GM19240 (cell line): ENCODE data around the gene SHMT2.

ENCODE experiments used
- DNase-seq: peaks from one replicate; pipeline ENCODE4 v3.0.0; 2011; ENCODE audit warnings: low spot score; ENCODE audit not compliant: insufficient read length

Gene SHMT2

DNA sequence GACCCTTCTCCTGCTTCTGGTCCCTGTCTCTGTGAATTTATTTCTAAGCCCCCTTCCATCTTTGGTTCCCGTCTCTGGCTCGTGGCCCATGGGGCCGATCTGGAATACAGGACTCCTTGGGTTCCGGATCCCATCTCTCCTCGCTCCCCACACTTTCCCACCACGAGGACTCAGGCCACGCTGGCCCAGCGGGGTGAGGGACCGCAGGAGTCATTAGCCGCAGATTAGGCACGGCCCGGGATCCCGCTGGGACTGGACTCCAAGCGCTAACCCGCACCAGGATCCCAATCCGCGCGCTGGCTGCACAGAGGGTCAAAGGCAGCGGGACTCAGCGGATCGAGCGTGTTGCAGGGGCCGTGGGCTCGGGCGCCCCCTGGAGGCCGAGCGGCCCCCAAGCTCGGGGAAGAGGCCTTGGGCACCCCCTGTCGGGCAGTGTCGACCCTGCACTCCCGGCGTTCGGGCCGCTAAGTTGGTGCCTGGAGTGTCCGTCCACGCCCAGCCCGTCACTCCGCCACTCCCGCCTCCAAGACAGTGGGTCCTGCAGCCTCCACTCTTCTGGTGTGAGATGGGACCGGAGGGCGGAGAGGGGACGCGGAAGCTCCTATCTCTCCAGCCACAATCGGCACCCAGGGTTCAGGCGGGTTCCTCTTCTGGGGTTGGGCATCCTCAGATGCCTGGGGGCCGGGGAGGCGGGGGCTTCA is 9.5 kb downstream of the SHMT2 start:
- peak; percentile 89 for DNase-seq

DNA sequence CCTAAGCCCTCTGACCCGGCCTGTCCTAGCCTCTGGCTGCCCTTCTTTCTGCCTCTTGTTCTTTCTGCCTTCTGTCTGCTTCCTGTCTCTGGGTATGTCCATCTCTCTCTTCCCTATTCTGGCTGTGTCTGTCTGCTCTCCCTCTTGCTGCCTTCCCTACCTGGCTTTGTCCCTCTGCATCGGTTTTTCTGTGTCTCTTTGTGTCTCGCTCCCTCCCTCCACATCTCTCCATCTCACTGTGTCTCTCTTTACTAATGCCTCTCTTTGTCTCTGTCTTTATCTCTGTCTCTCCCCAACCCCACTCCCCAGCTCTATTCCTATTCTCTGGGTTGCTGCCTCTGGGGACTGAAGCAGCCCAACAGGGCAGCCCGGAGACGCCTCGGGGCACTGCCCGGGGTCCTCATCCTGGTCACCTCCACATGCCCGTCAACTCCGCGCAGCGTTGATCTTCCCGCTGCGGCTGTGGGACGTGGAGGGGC is 10.1 kb downstream of the SHMT2 start:
- DNase-seq: no peak

DNA sequence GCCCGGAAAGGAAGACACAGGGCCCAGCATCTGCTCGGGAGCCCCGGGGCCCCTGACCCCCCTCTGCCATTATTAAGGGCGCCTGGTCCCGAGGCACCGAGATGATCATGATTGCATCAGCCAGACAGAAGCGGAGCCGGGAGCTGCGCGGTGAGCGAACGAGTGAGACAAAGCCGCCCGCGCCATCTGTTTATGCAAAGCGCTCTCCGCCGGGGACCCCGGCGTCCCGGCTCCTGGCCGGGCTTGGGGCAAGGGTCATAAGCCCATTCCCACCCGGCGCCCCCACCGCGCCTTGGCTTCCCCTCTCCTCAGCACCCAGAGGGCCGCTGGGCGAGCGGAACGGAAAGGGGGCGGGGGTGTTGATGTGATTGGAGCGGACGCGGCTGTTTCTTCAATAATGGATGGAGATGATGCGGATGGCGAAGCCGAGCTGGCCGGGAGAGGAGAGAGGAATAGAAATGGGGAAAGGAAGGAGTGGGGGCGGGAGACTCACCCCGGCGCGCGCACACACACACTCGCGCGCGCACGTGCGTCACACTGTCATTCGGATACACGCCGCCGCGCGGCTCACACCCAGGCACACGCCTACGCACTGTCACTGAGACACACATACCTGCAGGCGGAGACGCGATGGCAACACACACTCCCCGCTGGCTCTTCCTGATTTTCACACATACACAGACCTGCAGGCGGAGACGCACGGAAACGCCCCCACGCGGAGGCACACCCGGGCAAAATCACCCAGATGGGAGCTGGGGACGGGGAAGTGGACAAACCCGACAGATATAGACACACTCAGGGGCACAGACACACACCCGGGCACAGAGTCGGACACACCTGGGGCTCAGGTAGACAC is 10.8 kb downstream of the SHMT2 start:
- DNase-seq: no peak

DNA sequence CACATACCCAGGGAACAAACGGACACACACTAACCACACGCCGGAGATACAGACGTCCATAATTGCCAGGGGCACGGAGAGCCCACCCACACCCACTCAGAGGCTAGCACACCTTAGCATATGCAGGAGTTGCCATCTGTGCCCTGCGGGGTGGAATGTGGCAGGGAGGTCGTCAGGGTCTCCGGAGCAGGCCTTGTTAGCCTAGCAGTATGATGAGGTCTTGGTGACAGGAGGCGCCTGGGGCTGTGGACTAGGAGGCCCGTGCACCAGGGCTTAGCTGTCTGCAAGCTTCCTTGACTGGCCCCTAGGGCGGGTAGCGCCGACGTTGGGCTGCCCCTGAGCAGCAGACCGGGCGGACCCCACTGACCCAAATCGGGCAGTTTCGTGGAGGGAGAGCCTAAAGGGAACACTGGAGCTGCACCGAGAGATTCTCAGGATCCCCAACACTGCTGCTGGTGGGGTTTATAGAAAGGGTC is 11.5 kb downstream of the SHMT2 start:
- no peak for DNase-seq

DNA sequence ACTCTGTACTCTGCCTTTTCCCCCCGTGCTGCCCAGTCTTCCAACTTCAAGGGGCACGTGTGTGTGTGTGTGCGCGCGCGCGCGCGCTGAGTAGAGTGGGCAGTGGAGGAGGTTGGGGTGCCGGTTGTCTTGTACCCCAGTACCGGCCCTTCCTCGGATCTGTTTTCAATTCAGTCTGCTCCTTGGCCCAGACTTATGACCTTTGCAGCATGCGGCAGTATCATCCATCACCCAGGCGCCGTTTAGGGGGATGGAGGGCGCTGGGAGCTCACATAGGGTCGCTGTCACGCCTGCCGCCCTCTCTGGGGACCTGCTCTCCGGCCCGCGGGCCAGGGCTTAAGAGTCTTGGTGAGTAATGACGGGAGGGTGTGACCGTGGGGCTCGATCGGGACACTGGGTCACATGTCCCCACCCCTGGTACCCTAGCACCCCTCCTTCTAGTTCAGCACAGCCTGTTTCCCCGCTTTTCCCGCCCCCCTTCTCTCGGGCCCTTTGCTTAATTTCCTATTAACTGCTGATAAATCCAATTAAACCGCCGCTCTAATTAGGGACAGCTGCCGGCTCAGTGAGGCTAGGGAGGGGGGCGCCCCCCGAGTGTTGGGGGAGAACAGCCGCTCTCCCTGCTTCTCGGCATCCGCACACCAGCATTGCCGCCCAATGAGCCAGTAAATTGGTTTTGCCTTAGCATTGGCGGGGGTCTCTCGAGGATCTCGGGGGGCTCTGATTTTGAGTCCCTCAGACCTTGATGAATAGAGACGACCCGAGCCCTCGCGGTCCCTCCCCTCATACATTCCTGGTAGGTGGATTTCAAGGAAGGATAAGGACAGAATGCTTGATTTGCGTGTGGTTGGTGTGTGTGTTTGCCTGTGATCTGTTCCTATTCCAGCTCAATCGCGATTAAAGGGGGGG is 12.1 kb downstream of the SHMT2 start:
- DNase-seq: no peak

DNA sequence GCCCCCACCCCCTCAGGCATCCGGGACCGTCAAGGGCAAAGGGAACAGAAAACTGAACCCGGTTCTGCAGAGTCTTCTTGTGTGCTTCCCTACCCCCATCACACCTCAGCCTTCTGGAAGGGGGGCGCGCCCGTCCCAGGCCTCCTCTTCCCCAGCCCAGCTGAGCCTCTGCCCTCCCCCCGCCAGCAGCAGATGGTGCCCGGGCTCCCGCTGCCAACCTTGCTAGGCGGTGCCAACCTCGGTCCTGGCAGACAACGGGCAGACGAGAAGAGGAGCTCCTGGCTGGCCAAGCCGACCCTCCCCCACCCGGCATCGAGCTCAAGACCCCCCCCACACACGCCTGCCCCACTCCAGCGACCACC is 12.8 kb downstream of the SHMT2 start:
- DNase-seq: no peak

DNA sequence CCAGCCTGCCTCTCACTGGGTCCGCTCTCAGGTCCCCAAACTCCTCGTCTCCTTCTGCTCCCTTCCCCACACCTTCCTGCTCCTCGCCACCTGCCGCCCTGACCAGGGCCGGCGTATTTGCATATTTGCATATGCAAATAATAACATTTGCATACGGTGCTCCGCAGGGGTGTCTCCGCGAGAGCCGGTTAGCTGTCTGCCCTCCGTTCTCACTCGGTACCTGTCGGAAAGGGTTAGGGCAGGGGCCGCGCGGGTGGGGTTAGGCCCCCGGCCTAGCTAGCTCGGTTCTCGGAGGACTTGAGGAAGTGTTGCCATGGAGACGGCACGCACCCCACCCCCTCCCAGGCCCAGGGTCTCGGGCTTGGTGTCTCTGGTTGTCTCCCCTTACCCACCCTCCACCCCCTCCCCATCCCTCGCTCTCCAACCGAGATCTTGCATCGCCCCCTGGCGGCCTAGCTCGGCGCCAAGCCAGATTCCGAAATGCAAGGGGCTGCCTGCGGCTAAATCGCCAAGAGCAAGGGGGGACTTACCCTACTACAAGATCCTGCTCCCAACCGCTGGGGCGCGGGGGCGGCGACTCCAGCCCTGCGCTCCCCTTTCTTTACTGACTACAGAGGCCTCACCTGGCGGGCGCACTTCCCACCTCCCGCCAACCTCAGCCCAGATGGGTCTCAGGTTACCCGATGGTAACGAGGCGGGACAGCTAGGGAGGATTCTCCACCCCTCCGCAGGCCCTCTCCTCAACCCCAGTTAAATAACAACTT is 13.4 kb downstream of the SHMT2 start:
- peak; percentile 53 for DNase-seq

DNA sequence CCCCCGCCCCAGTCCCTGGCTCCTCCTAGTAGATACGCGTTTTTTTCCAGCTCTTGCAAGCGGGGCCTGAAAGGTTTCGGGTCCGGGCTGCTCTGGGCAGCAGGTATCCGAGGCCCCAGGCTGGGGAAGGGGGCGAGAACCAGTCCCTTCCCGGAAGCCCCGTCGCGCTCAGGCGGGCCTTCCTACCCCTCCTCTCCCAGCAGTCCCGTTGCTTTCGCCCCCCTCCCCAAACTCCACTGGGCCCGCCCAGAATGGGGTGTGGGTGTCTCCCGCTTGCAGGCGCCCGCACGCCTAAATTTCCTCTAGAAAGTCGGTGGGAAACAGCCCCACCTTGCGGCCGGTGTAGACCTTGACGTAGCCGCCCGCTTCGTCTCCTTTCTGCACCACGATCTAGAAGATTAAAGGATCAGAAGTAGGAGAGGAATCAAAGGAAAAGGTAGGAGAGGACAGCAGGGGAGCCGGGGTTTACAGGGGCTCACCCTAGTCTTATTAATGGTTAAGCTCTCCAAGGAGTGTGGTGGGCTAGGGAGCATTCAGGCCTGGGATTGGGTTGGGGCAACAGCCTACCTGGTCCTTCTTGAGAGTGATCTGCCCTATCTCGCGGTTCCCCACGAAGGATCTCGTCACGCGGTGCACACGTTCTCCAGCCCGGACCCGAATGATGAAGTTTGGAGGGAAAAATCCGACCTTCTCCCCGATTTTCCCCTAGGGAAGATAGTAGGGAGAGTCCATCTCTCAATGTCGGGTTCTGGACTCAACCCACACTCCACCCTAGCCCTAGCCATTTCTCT is 14.2 kb downstream of the SHMT2 start:
- DNase-seq: peak; percentile 55

DNA sequence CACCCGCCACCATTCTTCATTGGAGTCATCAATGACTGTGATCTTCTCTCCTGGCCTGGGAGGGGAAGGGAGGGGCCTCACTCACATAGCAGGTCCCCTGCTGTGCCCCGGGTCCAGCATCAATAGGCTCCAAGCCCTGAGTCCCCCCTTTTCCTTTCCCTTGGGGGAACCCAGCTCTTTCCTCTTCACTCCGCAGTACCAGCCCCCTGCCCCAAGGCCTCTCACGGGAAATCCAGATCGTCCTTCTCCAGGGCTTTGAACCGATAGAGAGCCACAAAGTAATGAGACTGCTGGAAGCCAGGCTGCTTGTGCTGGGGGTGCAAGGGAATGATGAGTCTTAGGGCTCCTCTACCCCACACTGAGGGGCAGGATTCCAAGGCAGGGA is 14.8 kb downstream of the SHMT2 start:
- no peak for DNase-seq

DNA sequence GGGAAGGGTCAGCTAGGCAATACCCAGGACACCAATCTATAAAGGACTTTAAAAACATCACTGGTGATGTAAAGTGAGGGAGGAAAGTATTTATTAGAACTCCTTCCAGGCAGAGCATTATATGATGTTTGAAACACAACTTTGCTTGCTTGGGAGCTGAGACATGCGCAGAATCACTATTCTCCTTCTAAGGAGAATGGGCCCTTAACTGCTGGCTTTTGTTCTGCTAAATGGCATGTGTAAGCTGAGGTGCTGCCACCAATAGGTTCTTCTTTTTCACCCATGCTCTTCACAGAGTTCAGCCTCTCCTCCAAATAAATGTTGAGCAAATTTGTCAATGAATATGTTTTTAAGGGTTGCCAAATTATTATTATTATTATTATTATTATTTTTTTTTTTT is 17.5 kb downstream of the SHMT2 start:
- no peak for DNase-seq

DNA sequence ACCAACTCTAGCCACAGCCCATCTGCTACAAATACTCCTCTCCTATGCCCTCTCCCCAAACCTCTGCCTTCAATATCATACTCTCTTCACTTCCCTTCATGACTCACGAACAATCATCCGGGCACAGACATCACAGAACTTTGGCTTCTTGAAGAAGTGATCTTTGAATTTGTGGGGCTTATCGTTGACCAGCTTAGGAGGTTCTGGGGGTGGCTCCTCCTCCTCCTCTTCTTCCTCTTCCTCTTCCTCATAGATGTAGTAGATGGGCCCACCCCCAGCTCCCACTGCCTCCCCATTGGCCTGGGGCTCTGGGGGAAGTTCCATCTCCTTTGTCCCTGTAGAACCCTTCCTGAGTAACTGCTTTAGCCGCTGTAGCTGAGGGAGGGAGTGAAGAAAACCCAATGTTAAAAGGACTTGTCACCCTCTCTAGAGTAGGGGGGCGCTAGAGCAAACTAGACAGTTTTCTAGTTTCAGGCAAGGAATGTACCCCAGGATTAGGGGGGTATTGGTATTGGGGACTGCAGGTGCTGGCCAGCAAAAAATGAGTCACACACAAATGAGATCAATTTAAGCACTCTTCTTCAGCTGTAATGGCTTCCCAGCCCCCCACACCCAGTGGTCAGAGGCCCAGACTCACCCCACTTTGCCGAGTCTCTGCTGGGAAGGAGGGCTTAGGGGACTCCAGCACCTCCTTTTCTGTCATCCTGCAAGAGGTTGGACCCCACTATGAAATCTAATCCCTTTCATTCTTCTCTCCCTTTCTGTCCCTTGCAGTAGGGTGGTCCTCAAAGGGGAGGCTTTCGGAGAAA is 19.6 kb downstream of the SHMT2 start:
- DNase-seq: no peak

DNA sequence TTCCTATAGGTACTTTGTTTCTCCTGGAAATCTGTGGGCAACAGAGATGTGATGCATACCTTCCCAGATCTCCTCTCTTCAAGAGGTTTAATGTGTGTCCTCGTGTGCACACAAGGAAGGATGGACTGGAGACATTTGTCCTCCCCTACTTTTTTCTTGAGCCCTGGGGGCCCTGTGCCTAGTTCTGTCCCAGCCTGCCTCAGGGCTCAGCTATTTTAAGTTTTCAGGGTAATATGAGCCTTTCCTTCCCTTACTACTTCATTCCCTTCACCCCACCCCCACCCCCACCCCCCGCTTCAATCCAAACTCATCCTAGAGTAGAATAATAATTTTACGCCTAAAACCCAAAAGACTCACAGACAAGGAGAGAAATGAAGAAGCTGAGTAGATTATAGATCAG is 21.0 kb downstream of the SHMT2 start:
- no peak for DNase-seq

DNA sequence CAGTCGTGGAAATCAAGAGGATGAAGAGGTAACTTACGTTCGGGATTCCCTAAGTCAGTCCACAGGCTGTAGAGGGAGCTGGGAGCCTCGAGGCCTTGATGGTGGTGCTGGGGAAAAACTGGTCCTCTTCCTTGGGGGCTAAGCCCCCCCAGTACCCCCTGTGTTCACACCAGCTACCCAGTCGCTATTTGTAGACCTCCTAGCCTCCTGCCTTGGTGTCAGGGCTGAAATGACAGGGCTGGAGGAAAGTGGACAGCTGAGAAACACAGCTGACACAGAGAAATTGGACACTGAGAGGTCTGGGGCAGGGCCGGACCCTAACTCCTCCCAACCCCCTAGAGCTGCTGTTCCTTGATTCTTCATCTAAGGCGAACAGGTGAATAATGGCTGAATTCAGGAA is 21.4 kb downstream of the SHMT2 start, which contains the start of gene STAC3:
Gene STAC3 (minus strand): TSS at position 232 of the 400 bp plus-strand sequence. CDS start 1,551 bp downstream, outside the sequence.
- DNase-seq: no peak

DNA sequence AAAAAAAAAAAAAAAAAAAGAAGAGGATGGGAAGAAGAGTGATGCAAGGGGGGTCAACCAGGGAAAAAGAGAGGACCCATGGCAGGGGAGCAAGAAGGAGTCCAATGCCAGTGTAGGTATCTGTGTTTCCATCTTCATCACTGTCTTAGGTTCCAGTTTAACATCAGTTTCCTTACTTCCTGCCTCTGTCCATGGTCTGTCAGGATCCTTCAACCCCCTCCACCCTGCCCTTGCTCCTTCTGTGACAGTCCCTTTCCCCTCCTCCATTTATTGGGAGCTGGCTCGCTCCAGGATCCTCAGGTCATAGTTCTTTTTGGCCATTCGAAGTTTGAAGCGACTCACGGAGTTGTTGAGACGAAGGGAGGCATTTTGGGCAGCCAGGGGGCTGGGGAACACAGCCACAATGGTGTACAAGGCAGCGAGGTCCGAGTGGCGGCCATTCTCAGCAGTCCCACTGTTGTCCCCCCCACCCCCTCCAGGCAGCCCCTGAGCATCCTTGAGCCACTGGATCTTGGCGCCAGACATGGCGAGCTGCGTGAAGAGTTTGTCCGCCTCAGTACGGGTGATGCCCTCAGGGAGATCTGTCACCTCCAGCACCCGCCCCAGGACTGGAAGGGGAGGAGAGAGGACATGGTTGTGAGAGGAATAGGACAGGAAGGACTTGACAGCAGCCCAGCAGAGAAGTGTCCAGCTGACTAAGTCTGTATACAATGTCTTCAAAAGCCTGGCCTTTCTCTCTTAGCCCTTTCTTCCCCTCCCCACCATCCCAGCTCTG is 25.2 kb downstream of the SHMT2 start:
- DNase-seq: no peak

DNA sequence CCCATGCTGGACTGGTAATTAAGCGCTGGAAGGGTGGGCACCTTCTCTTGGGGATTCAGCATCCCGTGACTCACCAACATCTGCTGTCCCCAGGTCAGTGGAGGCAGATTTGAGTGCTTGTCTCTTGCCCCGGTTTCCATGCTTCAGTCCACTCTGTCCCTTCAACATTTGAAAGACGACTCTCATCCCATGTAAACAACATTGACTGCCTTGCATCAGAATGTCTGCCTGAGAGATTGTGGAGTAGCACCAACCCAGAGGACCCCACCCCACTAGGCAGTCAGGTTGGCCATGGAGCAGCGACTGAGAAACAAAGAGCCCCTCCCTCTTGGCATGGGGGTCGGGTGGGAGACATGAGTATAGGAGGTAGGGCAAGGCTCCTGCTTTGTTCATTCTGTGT is 26.4 kb downstream of the SHMT2 start:
- DNase-seq: no peak

DNA sequence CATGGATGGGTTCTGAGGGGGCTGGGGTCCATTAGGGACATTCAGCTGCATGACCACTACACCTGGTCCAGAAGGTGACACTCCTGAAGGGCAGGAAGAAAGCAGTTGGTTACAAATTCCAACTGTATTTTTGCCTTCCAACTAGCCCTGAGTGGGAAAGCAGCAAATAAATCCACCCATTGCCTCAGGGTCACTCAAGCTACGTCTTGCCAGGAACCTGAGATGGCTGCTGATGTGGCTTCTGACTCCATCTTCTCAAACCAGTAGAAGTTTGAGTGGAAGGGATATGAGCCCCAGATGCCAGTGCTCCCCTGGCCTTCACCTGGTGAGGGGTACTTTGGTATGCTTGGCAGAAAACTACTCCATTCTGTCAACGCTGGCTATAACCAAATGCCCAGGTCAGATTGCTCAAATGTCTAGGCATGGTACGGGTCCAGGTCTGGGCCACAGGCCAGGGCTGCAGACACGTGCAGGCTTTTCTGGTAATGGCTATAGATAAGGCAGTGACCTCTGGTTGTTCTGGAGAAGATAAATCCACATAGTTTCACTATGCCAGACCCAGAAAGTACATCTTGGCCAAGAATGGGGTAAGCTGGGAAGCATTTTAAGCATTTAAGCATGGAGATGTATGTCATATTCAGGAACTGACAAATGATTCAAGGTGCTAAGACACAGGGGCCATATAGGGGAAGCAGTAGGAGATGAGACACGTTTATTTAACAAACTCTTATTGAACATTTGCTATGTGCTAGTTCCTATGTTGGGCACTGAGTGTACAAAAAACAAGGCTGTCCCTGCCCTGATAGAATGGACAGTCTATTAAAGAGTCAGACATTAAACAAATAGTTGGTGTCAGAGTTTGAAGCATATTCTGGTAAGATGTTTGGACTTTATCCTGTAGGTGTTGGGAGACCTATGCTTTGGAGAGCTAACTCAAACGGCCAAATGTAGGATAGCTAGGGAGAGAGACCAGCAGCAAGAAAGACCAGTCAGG is 29.8 kb downstream of the SHMT2 start:
- DNase-seq: no peak

DNA sequence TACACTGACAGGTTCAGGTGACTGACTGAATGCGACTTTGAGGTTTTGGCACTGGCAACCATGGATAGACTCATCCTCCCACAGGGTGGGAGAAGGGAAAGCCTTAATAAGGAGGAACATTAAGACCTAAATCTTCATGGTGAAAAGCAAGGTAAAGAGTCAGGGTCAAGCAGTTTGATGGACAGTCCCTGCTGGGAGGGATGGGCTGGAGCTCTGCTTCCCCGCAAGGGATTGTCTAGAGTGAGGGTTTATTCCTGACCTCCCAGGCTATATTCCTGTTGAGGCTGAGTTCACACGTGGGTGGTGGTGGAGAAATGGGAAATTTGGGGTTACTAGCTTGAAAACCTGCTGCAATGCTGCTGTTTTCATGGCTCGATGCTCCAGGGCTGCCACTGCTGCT is 30.9 kb downstream of the SHMT2 start:
- no peak for DNase-seq
